HepG2 (cell line): ENCODE data around the gene ZNF615. TPM values are rescaled to one million over a fixed set of nuclear protein-coding genes. Genes with fewer than 3 reads are reported as not detected.

Experiments used
- HNF4G ChIP-seq, 2 experiments: sonication (generic) in 1 of 2; formaldehyde crosslinking in 1 of 2; IDR thresholded peaks; 2 replicates each; pipeline versions ENCODE4 v1.4.0 to v1.6.1; 2011 to 2020; ENCODE audit warnings: borderline replicate concordance in 2 of 2, low read depth in 2 of 2, mild to moderate bottlenecking in 2 of 2, low read length in 1 of 2, missing genetic modification reagents in 1 of 2, moderate library complexity in 1 of 2
- KLF12 ChIP-seq: sonication (generic); formaldehyde crosslinking; IDR thresholded peaks from 2 replicates; pipeline ENCODE4 v1.4.0; 2020; ENCODE audit warnings: missing genetic modification reagents, borderline replicate concordance
- MAZ ChIP-seq, 2 experiments: sonication (generic) in 1 of 2; formaldehyde crosslinking in 1 of 2; IDR thresholded peaks; 2 replicates each; pipeline versions ENCODE4 v1.5.0 to v1.6.1; 2012 to 2020; ENCODE audit warnings: low read depth in 2 of 2, mild to moderate bottlenecking in 2 of 2, borderline replicate concordance in 1 of 2, improper control_type of control experiment in 1 of 2, low read length in 1 of 2, missing genetic modification reagents in 1 of 2, moderate library complexity in 1 of 2
- MYC ChIP-seq: sonication (generic); formaldehyde crosslinking; IDR thresholded peaks from 2 replicates; pipeline ENCODE4 v1.9.0; 2021; ENCODE audit warnings: missing genetic modification reagents, borderline replicate concordance
- PREB ChIP-seq: sonication (generic); formaldehyde crosslinking; IDR thresholded peaks from 2 replicates; pipeline ENCODE4 v1.4.0; 2020; ENCODE audit warnings: missing genetic modification reagents
- TBP ChIP-seq: sonication (generic); formaldehyde crosslinking; IDR thresholded peaks from 2 replicates; pipeline ENCODE4 v1.5.0; 2020; ENCODE audit warnings: missing genetic modification reagents
- ZNF44 ChIP-seq: sonication (generic); formaldehyde crosslinking; IDR thresholded peaks from 2 replicates; pipeline ENCODE4 v1.5.1; 2020; ENCODE audit warnings: mild to moderate bottlenecking, missing genetic modification reagents
- ZNF501 ChIP-seq: sonication (generic); formaldehyde crosslinking; IDR thresholded peaks from 2 replicates; pipeline ENCODE4 v1.5.1; 2020; ENCODE audit warnings: mild to moderate bottlenecking, moderate library complexity, missing genetic modification reagents
- ZNF614 ChIP-seq: IDR thresholded peaks from 2 replicates; pipeline ENCODE4 v1.6.1; 2018; ENCODE audit warnings: missing biosample characterization, missing genetic modification reagents, inconsistent platforms, borderline replicate concordance
- ZNF773 ChIP-seq: sonication (generic); formaldehyde crosslinking; IDR thresholded peaks from 2 replicates; pipeline ENCODE4 v1.4.0; 2020; ENCODE audit warnings: missing genetic modification reagents, borderline replicate concordance
- ZNF839 ChIP-seq: sonication (generic); formaldehyde crosslinking; IDR thresholded peaks from 2 replicates; pipeline ENCODE4 v1.4.0; 2020; ENCODE audit warnings: missing genetic modification reagents, mild to moderate bottlenecking, borderline replicate concordance
- polyA plus RNA-seq, 8 experiments: library from polyadenylated mRNA; depleted of rRNA in 3 of 8; stranded (reverse) in 7 of 8; unstranded in 1 of 8; fragments of >200 nt; fragmentation: Illumina TruSeq in 4 of 8; extraction: Trizol in 4 of 8; gene quantifications; 2 replicates each; pipeline versions ENCODE4 v1.2.1 to v1.2.3, GENCODE V29; 2011 to 2016; ENCODE audit warnings: low read depth in 4 of 8, missing spikeins in 1 of 8, mixed read lengths in 1 of 8; ENCODE audit not compliant: insufficient read depth in 1 of 8
- total RNA-seq, 5 experiments: library from RNA; depleted of rRNA; stranded (reverse); fragments of >200 nt; fragmentation: Illumina TruSeq; extraction: Trizol; gene quantifications; 2 replicates each; pipeline ENCODE4 v1.2.3, GENCODE V29; 2016; ENCODE audit warnings: low read depth in 1 of 5
- TF ChIP-seq, protein P1 (sequence below): IDR thresholded peaks from 2 replicates; pipeline ENCODE4 v1.6.1; 2016; ENCODE audit warnings: missing biosample characterization, missing genetic modification reagents, low read depth
- TF ChIP-seq, protein P2 (sequence below): sonication (generic); formaldehyde crosslinking; IDR thresholded peaks from 2 replicates; pipeline ENCODE4 v1.5.0; 2020; ENCODE audit warnings: missing genetic modification reagents
- TF ChIP-seq, protein P3 (sequence below): sonication (generic); formaldehyde crosslinking; IDR thresholded peaks from 2 replicates; pipeline ENCODE4 v1.5.0; 2020; ENCODE audit warnings: mild to moderate bottlenecking, missing genetic modification reagents
- TF ChIP-seq, protein P4 (sequence below), 2 experiments: sonication (generic) in 1 of 2; formaldehyde crosslinking in 1 of 2; IDR thresholded peaks; 2 replicates each; pipeline versions ENCODE4 v1.6.1 to v1.9.0; 2014 to 2022; ENCODE audit warnings: antibody characterized with exemption in 1 of 2, borderline replicate concordance in 1 of 2, inconsistent platforms in 1 of 2, low read depth in 1 of 2, missing genetic modification reagents in 1 of 2

Gene ZNF615
- total and polyA plus RNA-seq, 2 of the 13 experiments (the other 11 are each of a cell fraction or from before 2014, with no cell fraction given) = 5.2 to 7.8 TPM

DNA sequence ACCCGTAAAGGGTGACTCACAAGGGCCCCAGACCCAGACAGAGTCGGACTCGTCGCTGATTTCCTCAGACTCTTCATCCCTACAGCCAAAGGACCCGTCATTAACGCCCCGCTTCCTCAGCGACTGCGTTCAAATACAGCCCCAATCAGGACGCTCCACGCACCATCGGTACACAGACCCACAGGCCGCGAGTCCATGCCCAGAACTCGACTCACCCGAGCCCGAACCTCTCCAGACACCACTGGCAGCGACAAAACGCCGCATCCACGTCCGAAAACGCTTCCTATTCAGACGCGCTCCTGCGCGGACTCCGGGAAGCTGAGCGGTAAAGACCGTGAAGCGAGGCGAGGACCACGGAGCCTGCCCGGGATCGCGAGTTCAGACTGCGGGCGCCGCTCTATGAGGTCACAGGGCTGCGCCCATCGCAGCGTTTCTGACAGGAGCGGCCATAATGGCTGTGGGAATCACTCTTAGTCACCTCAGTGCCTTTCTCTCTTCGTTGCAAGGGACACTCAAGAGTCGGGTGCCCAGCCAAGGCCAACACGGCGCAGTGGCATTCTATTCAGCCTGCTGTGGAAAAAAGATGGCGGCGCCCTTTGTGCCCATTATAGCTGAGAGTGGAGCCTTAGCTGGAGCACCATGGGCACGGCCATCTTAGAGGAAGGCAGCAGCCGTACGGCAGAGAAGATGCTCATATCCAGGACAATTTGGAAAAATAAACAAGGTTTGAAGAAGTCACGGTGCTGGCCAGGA is 20.2 kb upstream of the ZNF615 start, which contains the start of gene ZNF614 (continued):
- TF ChIP-seq, protein P1, sequence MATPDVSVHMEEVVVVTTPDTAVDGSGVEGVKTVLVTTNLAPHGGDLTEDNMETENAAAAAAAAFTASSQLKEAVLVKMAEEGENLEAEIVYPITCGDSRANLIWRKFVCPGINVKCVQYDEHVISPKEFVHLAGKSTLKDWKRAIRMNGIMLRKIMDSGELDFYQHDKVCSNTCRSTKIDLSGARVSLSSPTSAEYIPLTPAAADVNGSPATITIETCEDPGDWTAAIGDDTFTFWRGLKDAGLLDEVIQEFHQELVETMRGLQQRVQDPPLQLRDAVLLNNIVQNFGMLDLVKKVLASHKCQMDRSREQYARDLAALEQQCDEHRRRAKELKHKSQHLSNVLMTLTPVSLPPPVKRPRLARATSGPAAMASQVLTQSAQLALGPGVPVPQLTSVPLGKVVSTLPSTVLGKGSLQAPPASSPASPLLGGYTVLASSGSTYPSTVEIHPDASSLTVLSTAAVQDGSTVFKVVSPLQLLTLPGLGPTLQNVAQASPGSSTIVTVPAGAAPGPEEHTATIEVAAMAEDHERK (CRISPR knock-in tag) = 0 out of 2 replicates have a peak, but pooled peaks have one; percentile 51
- 0 out of 2 replicates have a peak, but pooled peaks have one; percentile 46 for TF ChIP-seq ZNF44 (CRISPR knock-in tag)
- no peak; the same call in 1 of the 2 replicates for TF ChIP-seq KLF12 (CRISPR knock-in tag)
- no peak for TF ChIP-seq PREB (CRISPR knock-in tag)
- TF ChIP-seq ZNF501 (CRISPR knock-in tag) = peak; percentile 95
- TF ChIP-seq, protein P2, sequence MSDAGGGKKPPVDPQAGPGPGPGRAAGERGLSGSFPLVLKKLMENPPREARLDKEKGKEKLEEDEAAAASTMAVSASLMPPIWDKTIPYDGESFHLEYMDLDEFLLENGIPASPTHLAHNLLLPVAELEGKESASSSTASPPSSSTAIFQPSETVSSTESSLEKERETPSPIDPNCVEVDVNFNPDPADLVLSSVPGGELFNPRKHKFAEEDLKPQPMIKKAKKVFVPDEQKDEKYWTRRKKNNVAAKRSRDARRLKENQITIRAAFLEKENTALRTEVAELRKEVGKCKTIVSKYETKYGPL (CRISPR knock-in tag) = no peak
- TF ChIP-seq ZNF614 = no peak; the same call in 1 of the 2 replicates
- no peak for TF ChIP-seq TBP (CRISPR knock-in tag)
- TF ChIP-seq ZNF839 = no peak
- TF ChIP-seq ZNF773 (CRISPR knock-in tag) = peak; percentile 35; the same call in 1 of the 2 replicates
- peak; percentile 91 for TF ChIP-seq MYC (CRISPR knock-in tag)
- TF ChIP-seq, protein P3, sequence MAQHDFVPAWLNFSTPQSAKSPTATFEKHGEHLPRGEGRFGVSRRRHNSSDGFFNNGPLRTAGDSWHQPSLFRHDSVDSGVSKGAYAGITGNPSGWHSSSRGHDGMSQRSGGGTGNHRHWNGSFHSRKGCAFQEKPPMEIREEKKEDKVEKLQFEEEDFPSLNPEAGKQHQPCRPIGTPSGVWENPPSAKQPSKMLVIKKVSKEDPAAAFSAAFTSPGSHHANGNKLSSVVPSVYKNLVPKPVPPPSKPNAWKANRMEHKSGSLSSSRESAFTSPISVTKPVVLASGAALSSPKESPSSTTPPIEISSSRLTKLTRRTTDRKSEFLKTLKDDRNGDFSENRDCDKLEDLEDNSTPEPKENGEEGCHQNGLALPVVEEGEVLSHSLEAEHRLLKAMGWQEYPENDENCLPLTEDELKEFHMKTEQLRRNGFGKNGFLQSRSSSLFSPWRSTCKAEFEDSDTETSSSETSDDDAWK (CRISPR knock-in tag) = no peak
- no peak for TF ChIP-seq HNF4G (IDR thresholded peaks at IDR 0.05; ENCODE audit: borderline replicate concordance, low read depth, low read length)
- TF ChIP-seq HNF4G (CRISPR knock-in tag; IDR thresholded peaks at IDR 0.05; ENCODE audit: borderline replicate concordance, low read depth) = no peak
- TF ChIP-seq, protein P4, sequence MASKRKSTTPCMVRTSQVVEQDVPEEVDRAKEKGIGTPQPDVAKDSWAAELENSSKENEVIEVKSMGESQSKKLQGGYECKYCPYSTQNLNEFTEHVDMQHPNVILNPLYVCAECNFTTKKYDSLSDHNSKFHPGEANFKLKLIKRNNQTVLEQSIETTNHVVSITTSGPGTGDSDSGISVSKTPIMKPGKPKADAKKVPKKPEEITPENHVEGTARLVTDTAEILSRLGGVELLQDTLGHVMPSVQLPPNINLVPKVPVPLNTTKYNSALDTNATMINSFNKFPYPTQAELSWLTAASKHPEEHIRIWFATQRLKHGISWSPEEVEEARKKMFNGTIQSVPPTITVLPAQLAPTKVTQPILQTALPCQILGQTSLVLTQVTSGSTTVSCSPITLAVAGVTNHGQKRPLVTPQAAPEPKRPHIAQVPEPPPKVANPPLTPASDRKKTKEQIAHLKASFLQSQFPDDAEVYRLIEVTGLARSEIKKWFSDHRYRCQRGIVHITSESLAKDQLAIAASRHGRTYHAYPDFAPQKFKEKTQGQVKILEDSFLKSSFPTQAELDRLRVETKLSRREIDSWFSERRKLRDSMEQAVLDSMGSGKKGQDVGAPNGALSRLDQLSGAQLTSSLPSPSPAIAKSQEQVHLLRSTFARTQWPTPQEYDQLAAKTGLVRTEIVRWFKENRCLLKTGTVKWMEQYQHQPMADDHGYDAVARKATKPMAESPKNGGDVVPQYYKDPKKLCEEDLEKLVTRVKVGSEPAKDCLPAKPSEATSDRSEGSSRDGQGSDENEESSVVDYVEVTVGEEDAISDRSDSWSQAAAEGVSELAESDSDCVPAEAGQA (IDR thresholded peaks at IDR 0.05; ENCODE audit: low read depth) = peak; percentile 94
- TF ChIP-seq, protein P4 (CRISPR knock-in tag; IDR thresholded peaks at IDR 0.05; ENCODE audit: borderline replicate concordance) = 0 out of 2 replicates have a peak, but pooled peaks have one; percentile 26
- TF ChIP-seq MAZ (IDR thresholded peaks at IDR 0.05; ENCODE audit: borderline replicate concordance, low read depth, low read length) = no peak
- TF ChIP-seq MAZ (CRISPR knock-in tag; IDR thresholded peaks at IDR 0.05; ENCODE audit: low read depth) = peak; percentile 78
